Activated B cell treated with CpG ODN at 0.5 μM for 24 hours (primary cell): Measurements from ENCODE around the gene FASN. TPM values are rescaled to one million over a fixed set of nuclear protein-coding genes. Genes with fewer than 3 reads are reported as not detected.
"Not testable (repeated sequence)": the region's sequence is repeated elsewhere in the genome, so short reads cannot be mapped to it uniquely, and the experiment has no call there.

ENCODE experiments used
- ATAC-seq: fragments of 200-7000 bp; cut with Tn5 transposase; one replicate; pipeline ENCODE4 v1.10.0; 2021; ENCODE audit warnings: low read depth, mild to moderate bottlenecking, moderate library complexity
- CTCF ChIA-PET: fragments of 350-600 bp; sonication (Branson Sonifier 250); formaldehyde crosslinking; loops from one replicate; lab custom pipeline; 2021; ENCODE audit warnings: antibody characterized with exemption; lab: Charles Lee
- POLR2A ChIA-PET: fragments of 350-600 bp; sonication (Branson Sonifier 250); formaldehyde crosslinking; loops from one replicate; lab custom pipeline; 2021; ENCODE audit warnings: antibody characterized with exemption; lab: Charles Lee
- DNase-seq: peaks from one replicate; pipeline ENCODE4 v3.0.0; 2022
- H3K27ac Mint-ChIP-seq: one replicate; pipeline ENCODE4 v1.8.0; 2020; ENCODE audit warnings: mixed read lengths
- H3K27me3 Mint-ChIP-seq: one replicate; pipeline ENCODE4 v1.8.0; 2021; ENCODE audit warnings: mixed read lengths
- H3K36me3 Mint-ChIP-seq: one replicate; pipeline ENCODE4 v1.8.0; 2021; ENCODE audit warnings: low read depth, mixed read lengths
- H3K4me1 Mint-ChIP-seq: one replicate; pipeline ENCODE4 v1.8.0; 2021; ENCODE audit warnings: mixed read lengths
- H3K4me3 Mint-ChIP-seq: one replicate; pipeline ENCODE4 v1.8.0; 2020; ENCODE audit warnings: mild to moderate bottlenecking, mixed read lengths
- H3K9me3 Mint-ChIP-seq: one replicate; pipeline ENCODE4 v1.8.0; 2020; ENCODE audit warnings: mixed read lengths
- CTCF ChIP-seq: fragments of 200-600 bp; IDR thresholded peaks from one replicate; pipeline ENCODE4 v1.8.0; 2022; ENCODE audit warnings: antibody characterized with exemption, mild to moderate bottlenecking
- intact Hi-C: fragments of 100-400 bp; cut with micrococcal nuclease; formaldehyde crosslinking; loops from one replicate; pipeline ENCODE4 v1.15.1; 2024
- total RNA-seq: library from RNA; stranded (reverse); gene quantifications from 2 replicates; pipeline ENCODE4 v1.2.3, GENCODE V29; 2022

Gene FASN
- total RNA-seq, 1 donor from 2014 or later = 121 TPM

- H3K4me3 Mint-ChIP-seq = no peak overlapping the region
- intact Hi-C loops = no loop called here
- TF ChIP-seq CTCF = no peak
- no peaks in the 10 kb centered on the region for H3K27me3 Mint-ChIP-seq
- no peaks in the 10 kb centered on the region for H3K4me1 Mint-ChIP-seq
- no peaks in the 10 kb centered on the region for H3K9me3 Mint-ChIP-seq
- H3K27ac Mint-ChIP-seq = no peak overlapping the region
- DNase-seq (no peak), ATAC-seq (no peak)
- POLR2A ChIA-PET = no interaction called here
- H3K36me3 Mint-ChIP-seq = no peaks in the 10 kb centered on the region
- CTCF ChIA-PET = no interaction called here
These were observed 40.5 kb upstream of the FASN start for GRCh38 chr17:82138511-82138992.

GRCh38 chr17:82134101-82134500, 36.1 kb upstream of the FASN start:
- Mint-ChIP-seq H3K4me3 (no peak overlapping the region), H3K36me3 (no peaks in the 10 kb centered on the region), H3K27me3 (no peaks in the 10 kb centered on the region), H3K4me1 (no peaks in the 10 kb centered on the region), H3K27ac (no peak overlapping the region), H3K9me3 (no peaks in the 10 kb centered on the region)
- intact Hi-C loops = no loop called here
- ChIA-PET POLR2A (no interaction called here), CTCF (no interaction called here)
- DNase-seq = no peak
- TF ChIP-seq CTCF = no peak
- ATAC-seq = no peak

GRCh38 chr17:82133166-82133953, 35.3 kb upstream of the FASN start:
- H3K9me3 Mint-ChIP-seq, H3K27ac Mint-ChIP-seq, intact Hi-C loops, H3K4me1 Mint-ChIP-seq, H3K27me3 Mint-ChIP-seq, H3K4me3 Mint-ChIP-seq, CTCF ChIA-PET, ATAC-seq, DNase-seq, H3K36me3 Mint-ChIP-seq: not testable (repeated sequence)
- POLR2A ChIA-PET = interaction anchor here (1.0 kb wide), 1 partner anchor 35 kb away, joined by 4 read pairs; the partner anchor contains the start of gene FASN

GRCh38 chr17:82129095-82129494, 31.1 kb upstream of the FASN start:
- ChIA-PET POLR2A (no interaction called here), CTCF (no interaction called here)
- DNase-seq = no peak
- no peaks in the 10 kb centered on the region for H3K27me3 Mint-ChIP-seq
- H3K4me1 Mint-ChIP-seq = no peaks in the 10 kb centered on the region
- peaks cover 2% of the 10 kb centered on the region for H3K36me3 Mint-ChIP-seq
- no peak overlapping the region for H3K4me3 Mint-ChIP-seq
- H3K9me3 Mint-ChIP-seq = no peaks in the 10 kb centered on the region
- TF ChIP-seq CTCF = no peak
- intact Hi-C loops = no loop called here
- ATAC-seq = no peak
- no peak overlapping the region for H3K27ac Mint-ChIP-seq

GRCh38 chr17:82128287-82128686, 30.3 kb upstream of the FASN start:
- ChIA-PET CTCF (interaction anchor here (0.6 kb wide), 1 partner anchor 13 kb away, joined by 3 read pairs; no protein-coding TSS in a partner anchor), POLR2A (no interaction called here)
- Mint-ChIP-seq H3K4me3 (no peak overlapping the region), H3K9me3 (no peaks in the 10 kb centered on the region), H3K4me1 (no peaks in the 10 kb centered on the region), H3K36me3 (peaks cover 4% of the 10 kb centered on the region), H3K27me3 (no peaks in the 10 kb centered on the region), H3K27ac (no peak overlapping the region)
- ATAC-seq (no peak), DNase-seq (no peak)
- TF ChIP-seq CTCF = no peak
- intact Hi-C loops = no loop called here
